ENCODE data around the gene NR1D1. TPM values are rescaled to one million over a fixed set of nuclear protein-coding genes. Genes with fewer than 3 reads are reported as not detected.

Gene NR1D1
- total RNA-seq, 4 donors from 2014 or later, result 62.1 to 184 (median 96.0) TPM

DNA sequence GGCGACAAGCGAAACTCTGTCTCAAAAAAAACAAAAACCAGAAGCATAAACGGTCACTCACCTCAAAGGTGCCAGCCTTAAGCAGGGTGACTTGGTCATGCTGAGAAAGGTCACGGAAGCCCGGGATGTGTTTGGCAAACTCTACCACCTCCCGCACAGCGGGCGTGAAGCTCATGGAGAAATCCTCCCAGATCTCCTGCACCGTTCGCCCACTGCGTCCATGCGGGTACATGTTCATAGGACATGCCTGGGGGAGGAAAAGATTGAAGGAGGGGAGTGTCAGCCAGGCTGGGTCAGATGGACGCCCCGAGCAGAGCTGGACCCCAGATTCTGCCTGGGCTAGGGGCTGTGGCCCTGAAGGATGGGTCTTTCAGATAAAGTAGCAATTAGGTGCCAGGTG is 5.5 kb downstream of the NR1D1 start:
- peaks cover 81% of the 10 kb centered on the region for H3K4me1 ChIP-seq
- peak overlapping the region; percentile 95 for H3K27ac ChIP-seq
- H3K9me3 ChIP-seq, result no peaks in the 10 kb centered on the region
- 60% methylated on average over 14 of the region's 14 CpGs for WGBS
- no peak for DNase-seq (ENCODE audit: low spot score in 2 of 2)
- no peaks in the 10 kb centered on the region for H3K27me3 ChIP-seq
- H3K4me3 ChIP-seq, result no peak overlapping the region
- TF ChIP-seq EP300 (IDR thresholded peaks at IDR 0.05), result no peak
- TF ChIP-seq, protein P1, sequence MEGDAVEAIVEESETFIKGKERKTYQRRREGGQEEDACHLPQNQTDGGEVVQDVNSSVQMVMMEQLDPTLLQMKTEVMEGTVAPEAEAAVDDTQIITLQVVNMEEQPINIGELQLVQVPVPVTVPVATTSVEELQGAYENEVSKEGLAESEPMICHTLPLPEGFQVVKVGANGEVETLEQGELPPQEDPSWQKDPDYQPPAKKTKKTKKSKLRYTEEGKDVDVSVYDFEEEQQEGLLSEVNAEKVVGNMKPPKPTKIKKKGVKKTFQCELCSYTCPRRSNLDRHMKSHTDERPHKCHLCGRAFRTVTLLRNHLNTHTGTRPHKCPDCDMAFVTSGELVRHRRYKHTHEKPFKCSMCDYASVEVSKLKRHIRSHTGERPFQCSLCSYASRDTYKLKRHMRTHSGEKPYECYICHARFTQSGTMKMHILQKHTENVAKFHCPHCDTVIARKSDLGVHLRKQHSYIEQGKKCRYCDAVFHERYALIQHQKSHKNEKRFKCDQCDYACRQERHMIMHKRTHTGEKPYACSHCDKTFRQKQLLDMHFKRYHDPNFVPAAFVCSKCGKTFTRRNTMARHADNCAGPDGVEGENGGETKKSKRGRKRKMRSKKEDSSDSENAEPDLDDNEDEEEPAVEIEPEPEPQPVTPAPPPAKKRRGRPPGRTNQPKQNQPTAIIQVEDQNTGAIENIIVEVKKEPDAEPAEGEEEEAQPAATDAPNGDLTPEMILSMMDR (IDR thresholded peaks at IDR 0.05), result no peak
- TF ChIP-seq POLR2A (IDR thresholded peaks at IDR 0.05), result no peak
- no peak for TF ChIP-seq POLR2AphosphoS5 (IDR thresholded peaks at IDR 0.05)
- peaks cover 64% of the 10 kb centered on the region for H3K36me3 ChIP-seq

DNA sequence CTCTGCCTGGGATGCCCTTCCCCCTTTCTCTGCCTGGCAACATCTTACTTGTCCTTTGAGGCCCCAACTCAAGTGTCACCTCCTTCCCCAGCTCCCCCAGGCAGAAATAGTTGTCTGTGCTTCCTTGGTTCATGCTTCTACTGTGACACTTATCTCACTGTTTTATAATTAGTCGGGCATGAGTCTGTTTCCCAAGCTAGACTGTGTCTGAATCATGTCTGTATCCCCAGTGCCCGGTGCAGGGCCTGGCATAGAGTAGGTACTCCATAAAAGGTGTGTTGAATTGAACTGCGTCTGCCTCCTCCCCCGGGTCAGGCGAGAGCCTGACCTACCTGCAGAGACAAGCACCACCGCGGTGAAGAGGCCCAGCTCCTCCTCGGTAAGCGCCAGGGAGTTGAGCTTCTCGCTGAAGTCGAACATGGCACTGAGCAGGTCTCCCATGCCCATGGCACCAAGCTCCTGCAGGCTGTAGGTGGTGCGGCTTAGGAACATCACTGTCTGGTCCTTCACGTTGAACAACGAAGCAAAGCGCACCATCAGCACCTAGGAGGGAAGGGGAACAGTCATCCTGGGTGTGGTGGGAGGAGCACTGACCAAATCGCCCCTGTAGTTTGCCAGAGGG is 6.7 kb downstream of the NR1D1 start:
- H3K4me3 ChIP-seq, result no peak overlapping the region
- no peaks in the 10 kb centered on the region for H3K27me3 ChIP-seq
- H3K36me3 ChIP-seq, result peaks cover 75% of the 10 kb centered on the region
- peak overlapping the region; percentile 95 for H3K27ac ChIP-seq
- DNase-seq (ENCODE audit: low spot score in 2 of 2), result no peak
- TF ChIP-seq POLR2A (IDR thresholded peaks at IDR 0.05) (no peak), POLR2AphosphoS5 (IDR thresholded peaks at IDR 0.05) (no peak), EP300 (IDR thresholded peaks at IDR 0.05) (no peak)
- TF ChIP-seq, protein P1 (IDR thresholded peaks at IDR 0.05), result no peak
- H3K4me1 ChIP-seq, result peaks cover 78% of the 10 kb centered on the region
- 37% methylated on average over 12 of the region's 16 CpGs for WGBS
- H3K9me3 ChIP-seq, result no peaks in the 10 kb centered on the region

DNA sequence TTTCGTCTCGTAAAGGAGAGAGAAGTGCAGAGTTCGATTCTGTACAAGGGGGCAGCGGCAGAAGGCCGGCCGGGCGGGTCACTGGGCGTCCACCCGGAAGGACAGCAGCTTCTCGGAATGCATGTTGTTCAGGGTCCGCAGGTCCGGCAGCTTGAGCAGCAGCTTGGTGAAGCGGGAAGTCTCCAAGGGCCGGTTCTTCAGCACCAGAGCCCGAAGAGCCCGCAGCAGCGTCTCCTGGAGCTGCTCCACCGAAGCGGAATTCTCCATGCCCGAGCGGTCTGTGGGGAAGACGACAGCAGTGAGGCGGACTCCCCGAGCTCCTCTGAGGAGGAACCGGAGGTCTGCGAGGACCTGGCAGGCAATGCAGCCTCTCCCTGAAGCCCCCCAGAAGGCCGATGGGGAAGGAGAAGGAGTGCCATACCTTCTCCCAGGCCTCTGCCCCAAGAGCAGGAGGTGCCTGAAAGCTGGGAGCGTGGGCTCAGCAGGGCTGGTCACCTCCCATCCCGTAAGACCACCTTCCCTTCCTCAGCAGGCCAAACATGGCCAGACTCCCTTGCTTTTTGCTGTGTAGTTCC is 7.3 kb downstream of the NR1D1 start:
- TF ChIP-seq EP300 (IDR thresholded peaks at IDR 0.05) (no peak), POLR2AphosphoS5 (IDR thresholded peaks at IDR 0.05) (peak in 1 of 3 donors; percentile 20)
- DNase-seq (ENCODE audit: low spot score in 2 of 2), result no peak
- H3K9me3 ChIP-seq, result no peaks in the 10 kb centered on the region
- peak overlapping the region; percentile 95 for H3K27ac ChIP-seq
- H3K4me1 ChIP-seq, result peaks cover 72% of the 10 kb centered on the region
- peaks cover 81% of the 10 kb centered on the region for H3K36me3 ChIP-seq
- no peaks in the 10 kb centered on the region for H3K27me3 ChIP-seq
- WGBS, result 59% methylated on average over 19 of the region's 29 CpGs
- H3K4me3 ChIP-seq, result peak overlapping the region; percentile 1

DNA sequence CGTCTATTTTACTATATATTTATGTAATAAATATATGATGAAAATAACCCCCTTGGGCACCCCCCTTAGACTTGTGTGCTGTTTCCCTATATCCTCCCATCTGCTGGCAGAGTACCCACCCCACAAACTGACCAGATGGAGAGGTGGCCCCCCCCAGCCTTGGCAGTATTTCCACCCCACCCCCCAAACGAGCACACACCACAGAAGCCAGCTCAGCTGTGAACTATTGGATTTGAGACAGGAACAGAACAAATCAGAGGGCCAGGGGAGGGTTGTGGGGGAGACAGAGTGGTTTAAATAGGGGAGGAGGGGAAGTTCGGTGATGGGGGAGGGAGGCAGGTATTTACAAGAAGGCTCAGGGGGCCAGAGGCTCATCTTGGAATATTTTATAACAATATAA is 7.8 kb downstream of the NR1D1 start:
- Histone ChIP-seq H3K9me3 (no peaks in the 10 kb centered on the region), H3K4me1 (peaks cover 67% of the 10 kb centered on the region), H3K27me3 (no peaks in the 10 kb centered on the region), H3K36me3 (peaks cover 86% of the 10 kb centered on the region), H3K4me3 (no peak overlapping the region), H3K27ac (peak overlapping the region; percentile 95)
- TF ChIP-seq POLR2AphosphoS5 (IDR thresholded peaks at IDR 0.05), result no peak
- no peak for TF ChIP-seq EP300 (IDR thresholded peaks at IDR 0.05)
- no peak for TF ChIP-seq POLR2A (IDR thresholded peaks at IDR 0.05)
- TF ChIP-seq, protein P1 (IDR thresholded peaks at IDR 0.05), result no peak
- no peak for DNase-seq (ENCODE audit: low spot score in 2 of 2)
- 33% methylated on average over 3 of the region's 3 CpGs for whole genome bisulfite sequencing

DNA sequence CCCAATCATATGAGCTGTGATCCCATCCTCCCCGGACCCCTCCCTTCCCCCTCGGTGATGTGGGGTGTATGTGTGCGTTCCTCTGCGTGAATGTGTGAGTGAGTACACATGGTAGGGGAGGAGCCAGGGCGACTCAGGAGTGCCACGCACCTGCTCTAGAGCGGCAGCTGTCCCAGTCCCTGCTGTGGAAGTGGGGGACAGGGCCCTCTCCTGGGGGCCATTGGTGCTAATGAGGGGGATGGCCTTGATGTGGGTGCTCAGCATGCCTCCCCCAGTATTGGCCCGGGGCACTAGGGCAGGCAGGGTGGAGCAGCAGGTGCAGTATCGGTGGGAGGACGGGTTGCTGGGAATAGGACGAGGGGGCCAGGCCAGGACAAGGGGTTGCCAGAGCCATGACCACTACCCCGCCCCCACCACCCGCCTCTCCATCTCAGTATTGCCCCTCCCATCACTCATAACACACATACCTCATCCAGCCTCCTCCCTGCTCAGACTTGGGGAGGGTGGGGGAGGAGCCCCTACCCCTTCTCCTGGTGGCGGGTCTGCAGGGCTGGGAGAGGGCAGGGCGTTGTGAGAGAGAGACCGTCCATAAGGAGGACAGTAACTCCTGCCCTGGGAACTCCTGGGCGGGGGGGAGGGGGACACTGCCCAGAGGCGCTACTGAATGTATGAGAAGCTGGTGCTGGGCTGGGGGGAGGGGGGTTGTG is 8.5 kb downstream of the NR1D1 start:
- Histone ChIP-seq H3K27ac (peak overlapping the region; percentile 95), H3K4me1 (peaks cover 59% of the 10 kb centered on the region), H3K36me3 (peaks cover 94% of the 10 kb centered on the region), H3K27me3 (no peaks in the 10 kb centered on the region), H3K4me3 (no peak overlapping the region), H3K9me3 (no peaks in the 10 kb centered on the region)
- 36% methylated on average over 18 of the region's 18 CpGs for WGBS
- no peak for DNase-seq (ENCODE audit: low spot score in 2 of 2)
- no peak for TF ChIP-seq POLR2AphosphoS5 (IDR thresholded peaks at IDR 0.05)
- TF ChIP-seq, protein P1 (IDR thresholded peaks at IDR 0.05), result no peak
- no peak for TF ChIP-seq POLR2A (IDR thresholded peaks at IDR 0.05)
- no peak for TF ChIP-seq EP300 (IDR thresholded peaks at IDR 0.05)

Measured in suprapubic skin (tissue), 4 donors.